CD4-positive, alpha-beta T cell treated with Interleukin-12 subunit alpha and Interleukin-12 subunit beta, for 1 hour (primary cell): ENCODE data around the gene BTN2A1.

ENCODE experiments used
- DNase-seq: peaks from one replicate; pipeline ENCODE4 v3.0.0-alpha.2; 2020

The BTN2A1 gene

DNA sequence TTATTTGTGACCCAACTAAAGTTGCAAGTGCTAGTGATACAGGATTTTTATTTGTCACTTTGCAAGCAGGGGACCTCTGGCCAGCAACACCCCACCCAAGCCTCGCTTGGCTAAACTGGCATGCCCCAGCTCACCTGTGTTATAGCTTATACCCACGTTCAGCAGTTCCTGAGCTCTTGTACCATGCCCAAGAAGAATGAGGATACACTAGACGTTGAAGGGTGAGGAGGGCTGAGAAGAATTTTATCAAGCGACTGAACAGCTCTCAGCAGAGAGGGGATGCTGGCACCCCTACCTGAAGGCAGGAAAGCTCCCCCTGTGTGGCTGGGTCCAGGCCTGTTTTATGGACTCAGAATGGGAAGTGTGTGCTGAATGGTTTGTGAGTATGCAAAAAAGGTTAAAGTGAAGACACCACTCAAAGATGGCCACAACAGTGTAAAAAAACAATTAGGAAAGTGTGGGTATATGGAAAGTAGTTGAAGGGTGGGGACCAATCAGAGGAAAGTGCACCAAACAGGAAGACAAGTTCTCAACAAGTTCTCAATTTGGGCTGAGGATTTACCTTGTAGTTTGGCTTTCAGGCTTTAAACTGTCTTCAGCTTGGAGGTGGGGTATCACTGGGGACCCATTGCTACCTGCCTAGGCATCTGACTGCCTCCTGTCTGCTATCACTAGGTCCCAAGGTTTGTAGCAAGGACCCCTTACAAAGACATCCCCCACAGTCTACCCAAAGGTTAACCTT lies 15.0 kb downstream of the BTN2A1 start:
- DNase-seq = peak; percentile 46

DNA sequence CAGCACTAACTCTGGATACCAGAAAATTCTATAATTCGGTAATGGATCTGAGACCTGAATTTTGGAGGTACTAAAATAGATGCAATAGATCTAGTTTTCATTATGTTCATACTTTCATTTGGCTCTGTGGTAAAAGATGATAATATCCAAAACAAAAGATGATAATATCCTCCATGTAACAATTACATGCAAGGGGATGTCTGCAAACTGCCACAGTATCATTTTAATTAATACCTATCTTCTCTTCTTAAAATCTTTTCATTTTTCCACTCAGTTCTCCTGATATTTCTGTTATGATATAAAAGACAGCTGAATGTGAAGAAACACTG lies 15.6 kb downstream of the BTN2A1 start:
- DNase-seq = no peak

DNA sequence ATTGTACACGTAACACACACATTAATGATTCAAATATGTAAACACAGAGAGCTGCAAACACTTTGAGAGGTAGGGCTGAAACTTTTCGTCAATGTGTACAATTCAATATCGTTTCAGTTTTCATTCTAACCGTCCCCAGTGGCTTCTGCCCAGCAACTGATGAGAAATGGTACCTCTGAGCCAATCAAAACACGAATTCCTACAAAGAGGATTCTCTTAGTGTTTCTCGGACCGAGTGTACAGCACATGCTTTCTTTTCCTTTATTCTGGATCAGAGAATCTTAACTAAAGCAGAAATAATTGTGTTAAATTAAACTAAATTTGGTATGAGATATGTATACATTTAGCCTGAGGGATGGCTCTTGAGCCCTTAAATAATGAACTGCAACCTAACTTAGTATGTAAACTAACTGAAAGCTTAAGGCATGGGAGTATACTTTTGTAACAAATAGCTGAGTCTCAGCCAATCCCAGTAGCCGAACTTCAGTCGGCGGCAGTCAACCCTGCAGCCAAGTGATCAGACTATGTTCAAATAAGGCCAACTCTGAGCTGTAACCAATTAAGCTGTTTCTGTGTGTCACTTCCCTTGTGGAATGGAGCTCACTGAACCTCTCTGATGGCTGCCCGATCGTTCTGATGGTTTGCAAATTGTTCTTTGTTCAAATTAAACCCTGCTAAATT lies 16.1 kb downstream of the BTN2A1 start:
- peak; percentile 93 for DNase-seq

DNA sequence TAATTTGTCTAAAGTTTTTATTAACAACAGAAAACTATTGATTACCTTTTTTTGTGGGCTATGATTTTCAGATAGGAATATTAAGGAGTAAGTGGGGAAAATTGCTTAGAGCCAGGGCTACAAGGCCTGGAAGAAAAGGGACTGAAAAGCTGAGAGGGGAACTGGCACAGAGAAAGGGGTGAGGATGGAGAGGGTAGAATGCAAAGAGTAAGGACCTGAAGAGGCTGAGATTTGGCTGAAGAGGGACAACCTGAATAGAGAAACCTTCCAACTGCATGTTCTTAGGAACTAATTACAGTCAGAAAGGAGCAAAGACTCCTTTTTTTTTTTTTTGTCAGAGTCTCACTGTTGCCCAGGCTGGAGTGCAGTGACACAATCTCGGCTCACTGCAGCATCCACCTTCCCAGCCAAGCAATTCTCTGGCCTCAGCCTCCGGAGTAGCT lies 16.7 kb downstream of the BTN2A1 start:
- no peak for DNase-seq

DNA sequence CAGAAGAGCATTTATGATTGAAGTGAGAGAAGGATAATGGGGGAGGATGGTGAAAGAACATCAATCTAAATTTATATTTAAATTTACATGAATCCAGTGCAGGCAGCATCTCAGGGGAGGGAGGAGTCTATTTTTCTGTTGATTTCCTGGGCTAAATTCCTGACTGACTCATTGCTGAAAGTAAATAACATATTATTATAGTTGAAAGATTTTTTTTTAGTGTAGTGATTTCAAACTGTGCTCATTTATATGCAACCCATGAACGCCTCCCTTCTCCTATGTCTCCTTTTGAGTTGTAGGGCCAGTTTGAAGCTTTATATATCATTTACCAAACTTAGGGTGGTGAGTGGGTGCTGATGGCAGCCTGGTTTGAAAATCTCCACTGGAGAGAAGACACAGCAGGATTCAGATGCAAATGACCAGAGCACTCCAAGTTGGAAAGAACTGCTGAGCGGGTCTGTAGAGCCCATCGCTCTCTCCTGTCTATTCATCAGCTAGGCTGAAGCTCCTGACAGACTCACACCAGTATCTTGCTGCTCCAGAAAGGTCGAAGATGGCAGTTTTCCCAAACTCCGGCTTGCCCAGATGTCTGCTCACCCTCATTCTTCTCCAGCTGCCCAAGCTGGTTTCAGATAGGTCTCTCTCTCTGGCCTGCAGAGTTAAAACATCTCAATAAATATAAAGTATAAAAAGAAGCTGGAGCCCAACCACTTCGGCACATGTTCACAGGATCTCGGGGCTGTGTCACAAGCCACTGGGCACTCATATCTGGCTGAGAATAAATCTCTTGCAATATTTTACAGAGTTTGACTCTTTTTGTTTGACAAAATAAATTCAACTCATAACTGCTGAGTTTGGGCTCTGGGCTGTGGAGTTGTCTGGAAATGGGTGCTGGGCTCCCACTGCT lies 18.3 kb downstream of the BTN2A1 start:
- DNase-seq = no peak

DNA sequence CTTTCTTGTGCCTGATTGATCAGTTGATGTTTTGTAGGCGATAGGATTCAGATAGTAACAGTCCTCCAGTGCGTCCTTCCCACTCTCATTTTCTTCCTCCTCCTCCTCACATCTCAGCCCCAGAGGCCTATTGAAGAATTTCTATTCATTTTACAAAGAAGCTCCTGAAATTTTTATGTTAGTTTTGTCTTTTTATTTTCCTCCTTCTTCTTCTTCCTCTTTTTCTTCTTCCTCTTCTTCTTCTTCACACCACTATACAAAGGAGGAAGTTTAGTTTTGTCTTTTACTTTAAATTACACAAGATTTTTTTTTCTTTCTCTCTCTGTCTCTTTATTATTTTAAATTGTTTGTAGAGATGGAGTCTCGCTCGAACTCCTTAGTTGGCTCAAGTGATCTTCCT lies 19.1 kb downstream of the BTN2A1 start:
- no peak for DNase-seq

DNA sequence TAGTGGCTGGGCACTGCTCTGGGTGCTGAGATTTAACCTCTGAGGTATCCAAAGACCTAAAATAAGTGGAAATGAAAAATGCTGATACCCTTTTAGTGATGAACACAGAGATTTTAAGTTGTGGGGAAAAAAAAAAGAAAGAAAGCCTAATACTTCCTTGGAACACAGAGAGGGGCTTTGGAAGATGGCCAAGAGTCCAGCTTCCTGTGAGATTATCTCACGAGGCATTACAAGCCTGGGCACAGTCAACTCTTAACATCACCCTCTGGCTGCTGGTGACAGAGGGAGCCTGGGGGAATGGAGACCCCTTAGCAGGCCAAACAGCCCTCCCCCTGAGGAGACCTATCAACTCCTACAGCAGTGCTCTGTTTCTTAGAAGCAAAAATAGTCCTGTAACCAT lies 19.7 kb downstream of the BTN2A1 start:
- no peak for DNase-seq

DNA sequence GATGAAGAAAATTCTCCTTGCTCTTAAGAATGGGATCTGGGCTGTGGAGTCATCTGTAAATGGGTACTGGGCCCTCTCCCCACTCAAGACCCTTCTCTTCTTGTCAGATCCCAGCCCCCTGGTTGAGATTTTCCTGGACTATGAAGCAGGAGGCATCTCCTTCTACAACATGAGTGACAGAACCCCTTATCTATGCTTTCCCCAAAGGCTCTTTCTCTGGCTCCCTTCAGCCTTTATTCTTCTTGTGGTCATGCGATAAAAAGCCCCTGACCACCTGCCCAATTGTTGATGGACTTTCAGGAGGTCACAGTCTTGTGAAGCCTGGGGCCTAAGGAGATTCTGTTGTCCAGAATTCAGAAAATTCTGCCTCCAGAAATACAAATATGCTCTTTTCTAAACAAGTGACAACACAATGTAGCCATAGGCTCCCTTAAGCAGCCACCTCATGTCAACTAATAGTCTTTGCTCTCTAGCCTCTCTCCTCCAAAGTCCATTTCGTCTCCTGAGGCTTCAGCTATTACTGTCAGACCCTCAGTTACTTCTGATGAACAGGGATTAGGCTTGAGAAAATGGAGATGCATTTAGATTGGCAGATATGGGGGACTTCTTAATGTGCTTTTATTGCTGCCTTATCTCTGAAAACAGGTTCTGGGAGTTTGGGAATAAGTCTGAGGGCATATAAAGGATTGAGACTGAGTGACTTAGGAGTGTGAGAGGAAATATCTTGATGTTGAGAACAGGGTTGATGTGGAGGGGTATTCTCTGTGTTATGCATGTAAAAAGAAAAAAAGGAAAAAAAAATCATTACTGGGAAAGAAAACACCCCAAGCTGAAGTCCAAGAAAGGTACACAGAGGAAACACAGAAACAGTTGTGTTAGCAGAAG lies 20.6 kb downstream of the BTN2A1 start:
- no peak for DNase-seq

DNA sequence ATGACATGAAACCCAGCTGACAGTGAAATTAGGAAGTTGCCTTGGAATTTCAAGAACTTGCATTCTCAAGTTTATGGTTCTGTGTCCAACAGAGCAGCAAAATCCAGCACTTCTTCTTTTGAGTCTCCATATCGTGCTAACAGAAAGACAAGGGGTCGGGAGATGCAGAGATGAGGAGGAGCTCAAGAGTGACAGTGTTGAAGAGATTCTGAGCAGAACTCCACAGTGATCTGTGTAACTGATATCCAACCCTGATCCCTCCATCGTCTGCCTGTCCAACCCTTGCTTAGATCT lies 21.2 kb downstream of the BTN2A1 start:
- DNase-seq = no peak

DNA sequence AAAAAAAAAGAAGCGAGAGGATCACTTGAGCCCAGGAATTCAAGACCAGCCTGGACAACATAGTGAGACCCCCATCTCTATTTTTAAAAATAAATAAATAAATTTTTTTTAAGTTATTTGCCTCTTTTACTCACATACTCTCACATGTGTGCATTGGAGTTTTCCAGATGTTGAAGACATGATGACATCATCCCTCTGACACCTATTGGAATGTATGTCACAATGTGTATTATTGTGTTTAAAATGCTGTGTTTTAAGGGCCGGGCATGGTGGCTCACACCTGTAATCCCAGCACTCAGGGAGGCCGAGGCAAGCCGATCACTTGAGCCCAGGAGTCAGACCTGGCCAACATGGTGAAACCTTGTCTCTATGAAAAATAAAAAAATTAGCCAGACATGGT lies 24.6 kb downstream of the BTN2A1 start:
- DNase-seq = no peak

DNA sequence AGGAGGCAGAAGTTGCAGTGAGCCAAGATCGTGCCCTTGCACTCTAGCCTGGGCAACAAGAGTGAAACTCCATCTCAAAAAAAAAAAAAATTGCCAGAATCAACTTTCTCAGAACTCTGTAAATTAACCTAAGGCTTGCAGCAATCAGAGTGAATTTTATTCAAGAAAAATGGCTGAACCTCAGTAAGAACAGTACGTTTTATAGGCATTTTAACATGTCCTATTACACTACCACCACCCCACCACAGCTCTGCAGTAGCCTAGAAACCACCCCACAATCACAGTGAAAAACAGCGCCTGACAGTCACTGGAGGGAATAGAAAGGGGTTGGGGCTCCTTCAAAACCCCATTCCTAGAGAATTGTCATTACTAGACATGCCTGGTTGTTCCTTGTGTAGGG lies 26.0 kb downstream of the BTN2A1 start:
- no peak for DNase-seq

DNA sequence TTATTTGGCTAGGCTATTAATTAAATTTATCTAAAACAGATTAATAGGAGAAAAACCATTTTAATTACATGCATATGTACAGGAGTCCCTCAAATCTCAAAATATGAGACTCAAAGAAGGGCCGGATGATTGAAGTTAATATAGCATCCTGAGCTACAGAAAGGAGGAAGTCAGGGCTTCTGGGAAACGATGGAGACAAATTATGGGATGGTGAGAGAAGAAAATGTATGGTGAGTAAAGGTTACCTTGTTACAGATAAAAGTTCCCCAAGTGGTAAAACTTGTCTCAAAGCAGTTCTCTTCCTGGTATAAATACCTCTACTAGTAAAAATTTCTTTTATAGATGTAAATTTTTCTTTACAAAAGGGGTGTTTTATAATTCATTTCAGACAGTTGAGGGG lies 26.4 kb downstream of the BTN2A1 start:
- DNase-seq = no peak

DNA sequence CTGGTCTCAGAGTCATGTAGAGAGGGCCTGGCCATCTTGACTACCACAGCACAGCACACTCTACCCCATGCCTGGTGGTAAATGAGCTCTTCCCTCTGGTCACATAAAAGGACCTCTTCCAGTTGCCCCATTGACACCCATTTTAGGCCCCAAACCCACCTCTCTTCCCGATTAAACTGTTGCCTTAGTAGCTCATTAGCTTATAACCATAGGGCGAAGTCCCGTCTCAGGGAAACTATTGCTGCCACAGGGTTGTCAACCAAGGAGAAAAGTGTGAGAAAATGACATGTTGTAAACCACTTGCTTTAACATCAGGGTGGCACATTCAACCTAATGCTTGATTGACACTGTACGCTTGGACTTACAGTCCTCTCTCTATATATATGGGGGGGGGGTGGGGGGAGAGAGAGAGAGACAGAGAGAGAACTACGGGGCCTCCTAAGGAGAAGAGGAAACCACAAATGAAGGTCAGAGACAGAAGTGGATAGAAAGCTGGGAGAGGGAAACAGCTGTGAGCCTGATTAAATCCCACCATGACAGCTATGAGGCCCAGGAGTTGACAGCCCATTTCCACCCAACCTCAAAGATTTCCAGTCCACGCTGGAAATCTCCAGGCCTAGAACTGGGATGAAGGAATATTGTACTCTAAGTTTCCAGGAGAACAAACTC lies 27.5 kb downstream of the BTN2A1 start:
- DNase-seq = no peak

DNA sequence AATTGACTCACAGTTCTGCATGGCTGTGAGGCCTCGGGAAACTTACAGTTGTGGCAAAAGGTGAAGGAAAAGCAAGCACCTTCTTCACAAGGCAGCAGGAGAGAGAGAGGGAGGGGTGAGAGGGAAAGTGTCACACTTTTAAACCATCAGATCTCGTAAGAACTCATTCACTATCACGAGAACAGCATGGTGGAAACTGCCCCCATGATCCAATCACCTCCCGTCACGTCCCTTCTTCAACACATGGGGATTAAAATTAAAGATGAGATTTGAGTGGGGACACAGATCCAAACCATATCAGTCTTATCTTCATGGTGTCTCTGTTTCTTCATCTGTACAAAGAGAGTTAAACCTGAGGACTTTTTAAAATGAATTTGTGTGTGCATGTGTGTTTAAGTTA lies 28.6 kb downstream of the BTN2A1 start:
- DNase-seq = no peak

DNA sequence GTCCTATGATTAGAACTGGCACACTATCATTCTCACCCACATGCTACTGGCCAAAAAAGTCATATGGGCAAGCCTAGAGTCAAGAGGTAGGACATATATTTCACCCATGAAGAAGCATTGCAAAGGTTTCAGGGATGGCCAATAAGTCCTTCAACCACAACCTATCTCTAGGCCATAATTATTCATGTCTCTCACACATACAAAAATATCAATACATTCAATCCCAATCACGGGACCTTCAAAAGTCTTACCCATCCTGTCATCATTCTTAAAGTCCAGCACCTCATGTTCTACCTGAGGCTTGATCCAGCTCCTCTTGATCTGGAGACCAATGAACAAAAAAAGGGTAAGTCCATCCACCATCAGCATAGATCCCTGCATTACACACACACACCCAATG lies 29.7 kb downstream of the BTN2A1 start:
- no peak for DNase-seq

DNA sequence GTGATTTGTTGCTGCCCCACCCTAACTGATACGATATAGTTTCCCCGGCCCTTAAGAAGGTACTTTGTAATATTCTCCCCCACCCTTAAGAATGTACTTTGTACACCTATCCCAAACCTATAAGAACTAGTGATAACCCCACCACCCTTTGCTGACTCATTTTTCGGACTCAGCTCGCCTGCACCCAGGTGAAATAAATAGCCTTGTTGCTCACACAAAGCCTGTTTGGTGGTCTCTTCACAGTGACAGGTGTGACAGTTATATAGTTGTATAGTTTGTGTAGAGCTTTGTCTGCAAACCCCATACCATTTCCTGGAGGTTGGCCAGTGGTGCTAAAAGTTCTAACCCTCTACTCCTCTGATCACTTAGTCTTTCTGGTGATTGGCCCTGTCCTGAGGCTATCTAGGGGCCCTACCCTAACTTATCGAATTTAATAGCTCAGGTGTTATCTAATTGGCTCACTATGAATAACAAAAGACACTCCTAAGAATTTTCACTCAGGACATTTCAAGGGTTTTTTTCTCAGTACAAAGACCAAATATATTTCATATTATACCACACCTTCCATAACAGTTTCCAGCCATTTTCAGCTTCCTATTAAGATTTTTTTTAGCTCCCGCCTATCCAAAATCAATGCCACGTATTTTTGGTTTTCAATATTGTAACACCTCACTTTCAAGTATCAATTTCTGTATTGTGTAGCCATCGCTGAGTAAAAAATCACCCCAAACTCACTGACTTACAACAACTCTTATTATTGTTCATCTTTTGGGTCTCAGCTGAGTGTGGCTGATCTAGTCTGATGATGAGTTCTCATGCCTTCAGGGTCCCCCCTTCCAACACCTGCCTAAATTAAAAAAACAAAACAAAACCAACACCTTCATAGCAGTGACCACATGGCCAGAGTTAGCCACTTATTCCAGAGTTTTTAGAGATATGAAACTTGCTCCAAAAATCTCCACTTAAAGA lies 32.5 kb downstream of the BTN2A1 start:
- DNase-seq = no peak

DNA sequence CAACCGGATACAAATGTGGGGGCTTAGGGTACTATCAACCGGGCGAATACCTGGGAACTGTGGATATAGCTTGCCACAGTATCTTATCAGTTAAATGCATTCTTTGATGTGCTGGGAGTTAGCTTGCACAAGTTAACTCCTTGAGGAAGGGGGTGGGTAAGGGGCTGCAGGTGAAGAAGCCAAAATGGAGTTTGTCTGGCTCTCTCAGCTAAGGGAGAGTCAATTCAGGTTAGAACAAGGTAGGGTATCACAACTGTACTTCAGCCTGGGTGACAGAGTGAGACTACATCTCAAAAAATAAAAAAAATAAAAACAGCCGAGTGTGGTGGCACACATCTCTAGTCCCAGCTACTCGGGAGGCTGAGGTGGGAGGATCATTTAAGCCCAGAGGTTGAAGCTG lies 33.8 kb downstream of the BTN2A1 start:
- DNase-seq = no peak

DNA sequence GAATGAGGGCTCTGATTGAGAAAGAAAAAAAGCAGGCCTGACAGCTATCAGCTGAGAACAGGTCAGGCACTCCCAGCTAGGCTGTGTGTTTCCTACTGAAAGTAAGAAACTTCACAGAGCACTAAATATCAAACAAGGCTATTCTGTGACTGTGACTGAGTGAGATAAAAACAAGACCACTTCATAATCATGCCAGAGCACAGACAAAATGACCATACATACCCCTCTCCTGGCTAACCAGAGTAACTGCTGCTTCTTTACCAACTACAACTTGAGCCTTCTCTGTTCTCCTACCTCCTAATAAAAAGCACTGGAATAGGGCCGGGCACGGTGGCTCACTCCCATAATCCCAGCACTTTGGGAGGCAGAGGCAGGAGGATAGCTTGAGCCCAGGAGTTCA lies 35.5 kb downstream of the BTN2A1 start:
- DNase-seq = peak; percentile 30

DNA sequence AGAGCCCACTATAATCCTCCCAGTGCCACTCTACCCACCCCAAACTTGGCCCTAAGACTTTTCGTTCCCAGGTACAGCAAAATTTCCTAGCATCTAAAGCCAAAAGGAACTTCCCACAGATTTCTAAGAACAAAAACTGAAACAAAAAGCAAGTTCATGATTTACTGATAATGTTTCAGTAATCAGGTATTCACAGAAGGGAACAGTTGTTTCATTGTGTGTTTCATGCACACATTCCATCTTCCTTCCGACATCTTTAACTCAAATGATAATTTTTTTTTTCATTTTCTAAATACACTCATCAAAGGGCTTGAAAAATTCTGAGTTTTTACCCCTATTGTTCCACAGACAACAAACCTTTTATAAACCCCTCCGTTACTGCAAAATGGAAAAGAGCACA lies 36.4 kb downstream of the BTN2A1 start:
- no peak for DNase-seq

DNA sequence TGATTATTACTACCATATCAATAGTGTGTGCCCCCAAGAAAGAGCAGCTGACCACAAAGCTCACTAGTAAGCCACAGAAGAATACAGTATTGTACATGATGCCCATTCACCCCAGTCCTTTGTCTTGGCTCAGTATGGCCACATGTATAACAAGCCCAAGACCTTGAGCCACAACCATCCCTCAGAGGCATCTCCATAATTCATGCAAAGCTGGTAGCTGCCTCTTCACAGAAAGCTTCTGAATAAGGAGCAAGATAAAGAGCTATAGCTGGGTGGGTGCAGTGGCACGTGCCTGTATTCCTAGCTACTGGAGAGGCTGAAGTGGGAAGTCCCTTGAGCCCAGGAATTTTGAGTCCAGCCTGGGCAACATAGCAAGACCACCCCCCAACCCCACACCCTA lies 37.5 kb downstream of the BTN2A1 start:
- DNase-seq = no peak

DNA sequence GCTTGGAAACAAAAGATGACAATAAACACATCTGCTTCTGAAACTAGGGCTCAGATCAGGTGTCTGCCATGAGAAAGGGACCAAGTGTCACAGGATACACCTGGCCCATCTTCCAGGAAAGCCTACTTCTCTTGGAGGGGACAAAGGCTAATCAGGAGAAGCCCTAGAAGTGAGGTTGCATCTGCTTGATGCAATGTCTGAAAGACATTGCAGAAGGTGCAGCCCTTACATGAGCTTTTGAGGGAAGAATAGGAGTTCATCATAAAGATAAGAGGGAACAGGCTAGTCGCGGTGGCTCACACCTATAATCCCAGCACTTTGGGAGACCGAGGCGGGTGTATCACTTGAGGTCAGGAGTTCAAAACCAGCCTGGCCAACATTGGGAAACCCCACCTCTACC lies 39.9 kb downstream of the BTN2A1 start:
- no peak for DNase-seq
